ENCODE measurements around the gene PITHD1.
"Not testable (repeated sequence)": the region's sequence is repeated elsewhere in the genome, so short reads cannot be mapped to it uniquely, and the experiment has no call there.

PITHD1 gene

GRCh38 chr1:23800400-23801337 is 22.5 kb downstream of the PITHD1 start, which contains the start of gene GALE:
TSS of gene GALE (minus strand) at chr1:23800754. CDS start at chr1:23799007, 1,747 bp downstream.
- peak within 1 kb of the TSS; percentile 93 for H2AFZ ChIP-seq (ENCODE audit: low read length)
- TF ChIP-seq EZH2phosphoT487 (IDR thresholded peaks at IDR 0.05; ENCODE audit: borderline replicate concordance), result no peak
- no peak for TF ChIP-seq CTCF (conservative IDR thresholded peaks at IDR 0.05; ENCODE audit: low read length)
- no peaks in the 10 kb centered on the region for H3K9me3 ChIP-seq (ENCODE audit: insufficient read depth, low read depth, low read length)

GRCh38 chr1:23801338-23801748 is 23.1 kb downstream of the PITHD1 start:
- H2AFZ ChIP-seq (ENCODE audit: low read length), result peak overlapping the region; percentile 93
- TF ChIP-seq CTCF (conservative IDR thresholded peaks at IDR 0.05; ENCODE audit: low read length) (no peak), EZH2phosphoT487 (IDR thresholded peaks at IDR 0.05; ENCODE audit: borderline replicate concordance) (no peak)
- H3K79me2 ChIP-seq (ENCODE audit: insufficient read depth, low read length), result no peaks in the 10 kb centered on the region; the same call in 1 of the 2 replicates
- H3K9me3 ChIP-seq (ENCODE audit: insufficient read depth, low read depth, low read length), result no peaks in the 10 kb centered on the region
- peaks cover 15% of the 10 kb centered on the region for H3K4me1 ChIP-seq (ENCODE audit: insufficient read depth, low read length, poor library complexity, severe bottlenecking)
- no peaks in the 10 kb centered on the region for H3K9me2 ChIP-seq (replicated peaks; ENCODE audit: low read depth, low read length)
- peak overlapping the region; percentile 96 for H3K4me3 ChIP-seq (ENCODE audit: low read length, poor library complexity, severe bottlenecking)
- peak overlapping the region; percentile 98 for H3K4me2 ChIP-seq (ENCODE audit: low read depth, low read length, poor library complexity, severe bottlenecking)
- H3K9ac ChIP-seq (ENCODE audit: low read depth, low read length, poor library complexity, severe bottlenecking), result peak overlapping the region; percentile 97
- H4K20me1 ChIP-seq (ENCODE audit: insufficient read depth, low read length, poor library complexity, severe bottlenecking), result peaks cover 9% of the 10 kb centered on the region
- H3K36me3 ChIP-seq (ENCODE audit: insufficient read depth, low read length), result peaks cover 4% of the 10 kb centered on the region; the same call in 1 of the 2 replicates
- no peaks in the 10 kb centered on the region for H3K27me3 ChIP-seq (ENCODE audit: insufficient read depth, low read length, poor library complexity, severe bottlenecking)
- no peaks in the 10 kb centered on the region for H3F3A ChIP-seq (ENCODE audit: low read depth)

More at GRCh38 chr1:23800400-23801337, 22.5 kb downstream of the PITHD1 start, which contains the start of gene GALE:
- H3K27me3 ChIP-seq (ENCODE audit: insufficient read depth, low read length, poor library complexity, severe bottlenecking), result no peaks in the 10 kb centered on the region
- peak within 1 kb of the TSS; percentile 98 for H3K4me2 ChIP-seq (ENCODE audit: low read depth, low read length, poor library complexity, severe bottlenecking)
- H4K20me1 ChIP-seq (ENCODE audit: insufficient read depth, low read length, poor library complexity, severe bottlenecking), result peaks cover 9% of the 10 kb centered on the region
- H3K9me2 ChIP-seq (replicated peaks; ENCODE audit: low read depth, low read length), result no peaks in the 10 kb centered on the region
- H3K9ac ChIP-seq (ENCODE audit: low read depth, low read length, poor library complexity, severe bottlenecking), result peak within 1 kb of the TSS; percentile 97
- H3F3A ChIP-seq (ENCODE audit: low read depth), result no peaks in the 10 kb centered on the region
- H3K4me3 ChIP-seq (ENCODE audit: low read length, poor library complexity, severe bottlenecking), result peak within 1 kb of the TSS; percentile 96
- peaks cover 15% of the 10 kb centered on the region for H3K4me1 ChIP-seq (ENCODE audit: insufficient read depth, low read length, poor library complexity, severe bottlenecking)
- no peaks in the 10 kb centered on the region; the same call in 1 of the 2 replicates for H3K79me2 ChIP-seq (ENCODE audit: insufficient read depth, low read length)
- H3K36me3 ChIP-seq (ENCODE audit: insufficient read depth, low read length), result peaks cover 8% of the 10 kb centered on the region; the same call in 1 of the 2 replicates

GRCh38 chr1:23801876-23802275 is 23.7 kb downstream of the PITHD1 start:
- Histone ChIP-seq H4K20me1 (ENCODE audit: insufficient read depth, low read length, poor library complexity, severe bottlenecking) (peaks cover 9% of the 10 kb centered on the region), H2AFZ (ENCODE audit: low read length) (no peak overlapping the region), H3K27me3 (ENCODE audit: insufficient read depth, low read length, poor library complexity, severe bottlenecking) (no peaks in the 10 kb centered on the region), H3K4me3 (ENCODE audit: low read length, poor library complexity, severe bottlenecking) (peak overlapping the region; percentile 96), H3K9ac (ENCODE audit: low read depth, low read length, poor library complexity, severe bottlenecking) (peak overlapping the region; percentile 97), H3K36me3 (ENCODE audit: insufficient read depth, low read length) (peaks cover 4% of the 10 kb centered on the region; the same call in 1 of the 2 replicates), H3K4me1 (ENCODE audit: insufficient read depth, low read length, poor library complexity, severe bottlenecking) (peaks cover 15% of the 10 kb centered on the region), H3K4me2 (ENCODE audit: low read depth, low read length, poor library complexity, severe bottlenecking) (peak overlapping the region; percentile 98), H3K9me3 (ENCODE audit: insufficient read depth, low read depth, low read length) (no peaks in the 10 kb centered on the region), H3F3A (ENCODE audit: low read depth) (no peaks in the 10 kb centered on the region), H3K9me2 (replicated peaks; ENCODE audit: low read depth, low read length) (no peaks in the 10 kb centered on the region), H3K79me2 (ENCODE audit: insufficient read depth, low read length) (no peaks in the 10 kb centered on the region; the same call in 1 of the 2 replicates)
- no peak for TF ChIP-seq EZH2phosphoT487 (IDR thresholded peaks at IDR 0.05; ENCODE audit: borderline replicate concordance)
- no peak for TF ChIP-seq CTCF (conservative IDR thresholded peaks at IDR 0.05; ENCODE audit: low read length)

GRCh38 chr1:23802809-23803342 is 24.7 kb downstream of the PITHD1 start:
- not testable (repeated sequence) for H3K36me3 ChIP-seq (ENCODE audit: insufficient read depth, low read length); H3K9me2 ChIP-seq (replicated peaks; ENCODE audit: low read depth, low read length); H3K27me3 ChIP-seq (ENCODE audit: insufficient read depth, low read length, poor library complexity, severe bottlenecking); H3K4me2 ChIP-seq (ENCODE audit: low read depth, low read length, poor library complexity, severe bottlenecking); H3K79me2 ChIP-seq (ENCODE audit: insufficient read depth, low read length); H3F3A ChIP-seq (ENCODE audit: low read depth); H3K4me3 ChIP-seq (ENCODE audit: low read length, poor library complexity, severe bottlenecking); H2AFZ ChIP-seq (ENCODE audit: low read length); H4K20me1 ChIP-seq (ENCODE audit: insufficient read depth, low read length, poor library complexity, severe bottlenecking); H3K9ac ChIP-seq (ENCODE audit: low read depth, low read length, poor library complexity, severe bottlenecking); H3K9me3 ChIP-seq (ENCODE audit: insufficient read depth, low read depth, low read length)
- peaks cover 19% of the 10 kb centered on the region for H3K4me1 ChIP-seq (ENCODE audit: insufficient read depth, low read length, poor library complexity, severe bottlenecking)
